Measurements from ENCODE around the gene HSPA1A.

DNA sequence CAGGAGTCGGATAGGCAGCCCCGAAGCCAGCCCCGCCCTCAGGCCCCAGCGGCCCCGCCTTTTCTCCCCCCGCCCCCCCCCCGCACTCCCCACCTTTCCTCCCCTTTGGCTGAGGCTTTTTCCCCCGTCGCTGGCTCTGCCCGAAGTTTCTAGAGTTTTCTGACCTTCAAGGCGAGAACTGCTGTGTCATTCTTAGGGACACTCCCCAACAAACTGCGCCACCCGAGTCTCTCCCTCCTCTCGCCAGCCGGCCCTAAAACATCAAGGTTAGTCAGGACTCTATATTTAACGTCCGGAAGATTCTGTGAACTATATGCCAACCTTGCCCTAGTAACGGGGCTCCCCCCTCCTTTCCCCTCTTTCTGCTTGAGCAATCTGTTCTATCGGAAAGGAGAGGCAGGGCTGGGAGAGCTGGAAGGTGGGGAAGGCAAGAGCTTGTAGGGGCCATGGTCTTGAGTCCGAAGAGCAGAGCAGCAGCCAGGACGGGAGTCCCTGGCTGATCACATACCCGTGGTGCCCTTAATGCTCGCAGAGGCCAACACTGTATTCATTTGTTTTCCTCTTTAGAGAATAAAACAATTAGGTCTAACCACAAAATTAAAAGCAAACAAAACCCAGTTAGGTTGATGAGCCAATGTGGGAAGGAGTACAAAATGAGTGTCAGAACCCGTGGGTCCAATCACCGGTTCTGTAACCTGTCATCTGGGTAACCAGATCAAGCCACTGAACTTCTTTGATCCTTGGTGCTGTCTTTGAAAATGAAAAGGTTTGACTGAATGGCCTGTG is 6.9 kb downstream of the HSPA1A start:
- TF ChIP-seq, protein P1, sequence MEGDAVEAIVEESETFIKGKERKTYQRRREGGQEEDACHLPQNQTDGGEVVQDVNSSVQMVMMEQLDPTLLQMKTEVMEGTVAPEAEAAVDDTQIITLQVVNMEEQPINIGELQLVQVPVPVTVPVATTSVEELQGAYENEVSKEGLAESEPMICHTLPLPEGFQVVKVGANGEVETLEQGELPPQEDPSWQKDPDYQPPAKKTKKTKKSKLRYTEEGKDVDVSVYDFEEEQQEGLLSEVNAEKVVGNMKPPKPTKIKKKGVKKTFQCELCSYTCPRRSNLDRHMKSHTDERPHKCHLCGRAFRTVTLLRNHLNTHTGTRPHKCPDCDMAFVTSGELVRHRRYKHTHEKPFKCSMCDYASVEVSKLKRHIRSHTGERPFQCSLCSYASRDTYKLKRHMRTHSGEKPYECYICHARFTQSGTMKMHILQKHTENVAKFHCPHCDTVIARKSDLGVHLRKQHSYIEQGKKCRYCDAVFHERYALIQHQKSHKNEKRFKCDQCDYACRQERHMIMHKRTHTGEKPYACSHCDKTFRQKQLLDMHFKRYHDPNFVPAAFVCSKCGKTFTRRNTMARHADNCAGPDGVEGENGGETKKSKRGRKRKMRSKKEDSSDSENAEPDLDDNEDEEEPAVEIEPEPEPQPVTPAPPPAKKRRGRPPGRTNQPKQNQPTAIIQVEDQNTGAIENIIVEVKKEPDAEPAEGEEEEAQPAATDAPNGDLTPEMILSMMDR (IDR thresholded peaks at IDR 0.05), result no peak
- TF ChIP-seq POLR2A (IDR thresholded peaks at IDR 0.05), result peak in 3 of 4 donors; percentile 61 to 77 (median 70)

Data from esophagus squamous epithelium (tissue), 4 donors.